Ascending aorta (tissue), 2 donors: Measurements from ENCODE around the gene SLC1A6. TPM values are rescaled to one million over a fixed set of nuclear protein-coding genes. Genes with fewer than 3 reads are reported as not detected.

Experiments used
- DNase-seq, 2 donors: peaks; one replicate each; pipeline ENCODE4 v3.0.0-alpha.2; 2019; ENCODE audit warnings: low spot score in 2 of 2
- H3K27ac ChIP-seq, 2 donors: fragments of 200-600 bp; sonication (generic); one replicate each; pipeline ENCODE4 v1.5.1; 2016 to 2017; ENCODE audit warnings: mild to moderate bottlenecking in 1 of 2
- H3K27me3 ChIP-seq: fragments of 200-600 bp; sonication (generic); one replicate; pipeline ENCODE4 v1.5.1; 2017
- H3K36me3 ChIP-seq, 2 donors: fragments of 200-600 bp; sonication (generic); one replicate each; pipeline ENCODE4 v1.5.1; 2016
- H3K4me1 ChIP-seq, 2 donors: fragments of 200-600 bp; sonication (generic); one replicate each; pipeline ENCODE4 v1.5.1; 2016 to 2017; ENCODE audit warnings: mild to moderate bottlenecking in 1 of 2
- H3K4me3 ChIP-seq, 2 donors: fragments of 200-600 bp; sonication (generic); one replicate each; pipeline ENCODE4 v1.5.1; 2016 to 2017; ENCODE audit warnings: mild to moderate bottlenecking in 1 of 2
- H3K9me3 ChIP-seq, 2 donors: fragments of 200-600 bp; sonication (generic); one replicate each; pipeline ENCODE4 v1.5.1; 2016
- CTCF ChIP-seq, 3 experiments: fragments of 200-600 bp in 2 of 3; fragments of 450-650 bp in 1 of 3; sonication (generic) in 2 of 3; IDR thresholded peaks; one replicate each; pipeline ENCODE4 v1.5.1; 2016 to 2019; ENCODE audit warnings: antibody characterized with exemption in 3 of 3, mild to moderate bottlenecking in 1 of 3, moderate library complexity in 1 of 3
- intact Hi-C: fragments of 100-400 bp; cut with DNase I; formaldehyde crosslinking; loops from one replicate; pipeline ENCODE4 v1.15.1; 2023
- total RNA-seq: library from RNA; depleted of rRNA; stranded (reverse); fragments of >200 nt; gene quantifications from one replicate; pipeline ENCODE4 v1.1.0, GENCODE V29; 2016

The SLC1A6 gene
- total RNA-seq, 1 donor from 2014 or later, result not detected

GRCh38 chr19:14992780-14993179 is 13.1 kb upstream of the SLC1A6 start:
- Histone ChIP-seq H3K4me1 (no peaks in the 10 kb centered on the region), H3K27ac (no peak overlapping the region), H3K9me3 (no peaks in the 10 kb centered on the region), H3K27me3 (no peaks in the 10 kb centered on the region), H3K36me3 (no peaks in the 10 kb centered on the region), H3K4me3 (no peak overlapping the region)
- DNase-seq, result no peak
- no peak for TF ChIP-seq CTCF (IDR thresholded peaks at IDR 0.05)
- intact Hi-C loops, result no loop called here

GRCh38 chr19:14985133-14985532 is 5.5 kb upstream of the SLC1A6 start:
- Histone ChIP-seq H3K9me3 (no peaks in the 10 kb centered on the region), H3K4me3 (no peak overlapping the region), H3K36me3 (no peaks in the 10 kb centered on the region), H3K27ac (no peak overlapping the region), H3K4me1 (no peaks in the 10 kb centered on the region), H3K27me3 (no peaks in the 10 kb centered on the region)
- TF ChIP-seq CTCF (IDR thresholded peaks at IDR 0.05), result no peak
- DNase-seq, result no peak
- intact Hi-C loops, result no loop called here

- DNase-seq, result no peak
- Histone ChIP-seq H3K9me3 (no peaks in the 10 kb centered on the region), H3K27ac (no peak overlapping the region), H3K4me3 (no peak overlapping the region), H3K36me3 (no peaks in the 10 kb centered on the region), H3K4me1 (no peaks in the 10 kb centered on the region), H3K27me3 (no peaks in the 10 kb centered on the region)
- intact Hi-C loops, result no loop called here
- TF ChIP-seq CTCF (IDR thresholded peaks at IDR 0.05), result no peak
These were observed 1.4 kb downstream of the SLC1A6 start for GRCh38 chr19:14978161-14978776.

- intact Hi-C loops, result no loop called here
- Histone ChIP-seq H3K27ac (no peak overlapping the region), H3K9me3 (no peaks in the 10 kb centered on the region), H3K4me3 (no peak overlapping the region), H3K36me3 (no peaks in the 10 kb centered on the region), H3K4me1 (no peaks in the 10 kb centered on the region), H3K27me3 (no peaks in the 10 kb centered on the region)
- no peak for TF ChIP-seq CTCF (IDR thresholded peaks at IDR 0.05)
- no peak for DNase-seq
These were observed 2.5 kb downstream of the SLC1A6 start for GRCh38 chr19:14977128-14977527.

- TF ChIP-seq CTCF (IDR thresholded peaks at IDR 0.05), result no peak
- Histone ChIP-seq H3K27ac (no peak overlapping the region), H3K27me3 (no peaks in the 10 kb centered on the region), H3K4me1 (no peaks in the 10 kb centered on the region), H3K36me3 (no peaks in the 10 kb centered on the region), H3K4me3 (no peak overlapping the region), H3K9me3 (no peaks in the 10 kb centered on the region)
- intact Hi-C loops, result no loop called here
- DNase-seq, result no peak
These were observed 5.2 kb downstream of the SLC1A6 start for GRCh38 chr19:14974488-14974887.

GRCh38 chr19:14972676-14973075 is 7.0 kb downstream of the SLC1A6 start:
- Histone ChIP-seq H3K9me3 (no peaks in the 10 kb centered on the region), H3K27me3 (no peaks in the 10 kb centered on the region), H3K4me3 (no peak overlapping the region), H3K27ac (no peak overlapping the region), H3K4me1 (no peaks in the 10 kb centered on the region), H3K36me3 (no peaks in the 10 kb centered on the region)
- intact Hi-C loops, result no loop called here
- DNase-seq, result no peak
- TF ChIP-seq CTCF (IDR thresholded peaks at IDR 0.05), result no peak
